ENCODE results near the gene F7. TPM values are rescaled to one million over a fixed set of nuclear protein-coding genes. Genes with fewer than 3 reads are reported as not detected.

The F7 gene
- total RNA-seq, 1 donor from 2014 or later: not detected

GRCh38 chr13:113086991-113087922 is 18.3 kb upstream of the F7 start:
- DNase-seq (ENCODE audit: low read depth in 2 of 2): no peak

- no peak for DNase-seq (ENCODE audit: low read depth in 2 of 2)
These were observed 17.5 kb upstream of the F7 start for GRCh38 chr13:113087923-113088690.

GRCh38 chr13:113088691-113089020 is 16.9 kb upstream of the F7 start:
- DNase-seq (ENCODE audit: low read depth in 2 of 2): no peak

GRCh38 chr13:113089693-113090414 is 15.7 kb upstream of the F7 start:
- no peak for DNase-seq (ENCODE audit: low read depth in 2 of 2)

GRCh38 chr13:113090415-113090770 is 15.2 kb upstream of the F7 start:
- DNase-seq (ENCODE audit: low read depth in 2 of 2): no peak

GRCh38 chr13:113090806-113091205 is 14.8 kb upstream of the F7 start:
- DNase-seq (ENCODE audit: low read depth in 2 of 2): no peak

- DNase-seq (ENCODE audit: low read depth in 2 of 2): no peak
These were observed 14.3 kb upstream of the F7 start for GRCh38 chr13:113091211-113091771.

GRCh38 chr13:113091891-113092775 is 13.5 kb upstream of the F7 start:
- no peak for DNase-seq (ENCODE audit: low read depth in 2 of 2)

GRCh38 chr13:113092776-113093579 is 12.6 kb upstream of the F7 start:
- no peak for DNase-seq (ENCODE audit: low read depth in 2 of 2)

GRCh38 chr13:113093580-113094409 is 11.8 kb upstream of the F7 start:
- no peak for DNase-seq (ENCODE audit: low read depth in 2 of 2)

- DNase-seq (ENCODE audit: low read depth in 2 of 2): no peak
These were observed 11.2 kb upstream of the F7 start for GRCh38 chr13:113094410-113094800.

- DNase-seq (ENCODE audit: low read depth in 2 of 2): no peak
These were observed 10.2 kb upstream of the F7 start for GRCh38 chr13:113095146-113096051.

GRCh38 chr13:113096052-113096744 is 9.4 kb upstream of the F7 start:
- no peak for DNase-seq (ENCODE audit: low read depth in 2 of 2)

GRCh38 chr13:113096745-113097305 is 8.8 kb upstream of the F7 start:
- no peak for DNase-seq (ENCODE audit: low read depth in 2 of 2)

- no peak for DNase-seq (ENCODE audit: low read depth in 2 of 2)
These were observed 7.9 kb upstream of the F7 start for GRCh38 chr13:113097651-113098050.

- peak in 1 of 2 donors; percentile 14 for DNase-seq (ENCODE audit: low read depth in 2 of 2)
These were observed 7.3 kb upstream of the F7 start for GRCh38 chr13:113098162-113098732.

GRCh38 chr13:113099142-113099541 is 6.4 kb upstream of the F7 start:
- no peak for DNase-seq (ENCODE audit: low read depth in 2 of 2)
